ENCODE results near the gene PKP4.

Gene PKP4

GRCh38 chr2:158498043-158498748 lies 41.4 kb downstream of the PKP4 start:
- no peak for DNase-seq (ENCODE audit: low read depth, low spot score)

- DNase-seq (ENCODE audit: low read depth, low spot score): no peak
Observed at GRCh38 chr2:158498749-158499136, 42.0 kb downstream of the PKP4 start.

GRCh38 chr2:158499383-158499782 lies 42.6 kb downstream of the PKP4 start:
- no peak for DNase-seq (ENCODE audit: low read depth, low spot score)

- no peak for DNase-seq (ENCODE audit: low read depth, low spot score)
Observed at GRCh38 chr2:158500333-158500732, 43.6 kb downstream of the PKP4 start.

- no peak for DNase-seq (ENCODE audit: low read depth, low spot score)
Observed at GRCh38 chr2:158501301-158501700, 44.5 kb downstream of the PKP4 start.

GRCh38 chr2:158502974-158503373 lies 46.2 kb downstream of the PKP4 start:
- DNase-seq (ENCODE audit: low read depth, low spot score): no peak

GRCh38 chr2:158504088-158504487 lies 47.3 kb downstream of the PKP4 start:
- no peak for DNase-seq (ENCODE audit: low read depth, low spot score)

- DNase-seq (ENCODE audit: low read depth, low spot score): no peak
Observed at GRCh38 chr2:158505448-158505934, 48.7 kb downstream of the PKP4 start.

GRCh38 chr2:158507141-158507540 lies 50.4 kb downstream of the PKP4 start:
- no peak for DNase-seq (ENCODE audit: low read depth, low spot score)

GRCh38 chr2:158507679-158508078 lies 50.9 kb downstream of the PKP4 start:
- no peak for DNase-seq (ENCODE audit: low read depth, low spot score)

GRCh38 chr2:158509928-158510797 lies 53.4 kb downstream of the PKP4 start:
- no peak for DNase-seq (ENCODE audit: low read depth, low spot score)

- no peak for DNase-seq (ENCODE audit: low read depth, low spot score)
Observed at GRCh38 chr2:158510887-158511286, 54.1 kb downstream of the PKP4 start.

GRCh38 chr2:158511706-158512105 lies 55.0 kb downstream of the PKP4 start:
- DNase-seq (ENCODE audit: low read depth, low spot score): no peak

GRCh38 chr2:158512323-158512722 lies 55.6 kb downstream of the PKP4 start:
- no peak for DNase-seq (ENCODE audit: low read depth, low spot score)

- no peak for DNase-seq (ENCODE audit: low read depth, low spot score)
Observed at GRCh38 chr2:158513841-158514240, 57.1 kb downstream of the PKP4 start.

GRCh38 chr2:158518084-158518483 lies 61.3 kb downstream of the PKP4 start:
- DNase-seq (ENCODE audit: low read depth, low spot score): no peak

- DNase-seq (ENCODE audit: low read depth, low spot score): no peak
Observed at GRCh38 chr2:158519481-158519880, 62.7 kb downstream of the PKP4 start.

GRCh38 chr2:158529379-158530259 lies 72.9 kb downstream of the PKP4 start:
- DNase-seq (ENCODE audit: low read depth, low spot score): no peak

GRCh38 chr2:158530829-158531228 lies 74.1 kb downstream of the PKP4 start:
- no peak for DNase-seq (ENCODE audit: low read depth, low spot score)

- no peak for DNase-seq (ENCODE audit: low read depth, low spot score)
Observed at GRCh38 chr2:158533009-158533408, 76.3 kb downstream of the PKP4 start.

GRCh38 chr2:158539176-158540005 lies 82.6 kb downstream of the PKP4 start:
- no peak for DNase-seq (ENCODE audit: low read depth, low spot score)

Measured in activated naive CD8-positive, alpha-beta T cell treated with anti-CD3 and anti-CD28 coated beads, Interleukin-2, amount 50 U/mL, for 16 hours (primary cell).